Transverse colon (tissue), 4 donors: ENCODE measurements around the gene GRAMD1C.

Experiments
- POLR2A ChIP-seq: fragments of 450-650 bp; IDR thresholded peaks from one replicate; pipeline ENCODE4 v1.6.1; 2016; ENCODE audit warnings: antibody characterized with exemption, mild to moderate bottlenecking, moderate library complexity
- POLR2AphosphoS5 ChIP-seq, 3 donors: sonication (generic); formaldehyde crosslinking; IDR thresholded peaks; one replicate each; pipeline ENCODE4 v1.6.1; 2016; ENCODE audit warnings: antibody characterized with exemption in 3 of 3
- TF ChIP-seq, protein P1 (sequence below), 5 experiments: fragments of 200-600 bp in 3 of 5; fragments of 450-650 bp in 2 of 5; sonication (generic) in 3 of 5; IDR thresholded peaks; 1 replicate in 2 of 5; 2 replicates in 3 of 5; pipeline ENCODE4 v1.5.1; 2016 to 2017; ENCODE audit warnings: antibody characterized with exemption in 5 of 5, inconsistent platforms in 3 of 5, mild to moderate bottlenecking in 2 of 5, moderate library complexity in 1 of 5

DNA sequence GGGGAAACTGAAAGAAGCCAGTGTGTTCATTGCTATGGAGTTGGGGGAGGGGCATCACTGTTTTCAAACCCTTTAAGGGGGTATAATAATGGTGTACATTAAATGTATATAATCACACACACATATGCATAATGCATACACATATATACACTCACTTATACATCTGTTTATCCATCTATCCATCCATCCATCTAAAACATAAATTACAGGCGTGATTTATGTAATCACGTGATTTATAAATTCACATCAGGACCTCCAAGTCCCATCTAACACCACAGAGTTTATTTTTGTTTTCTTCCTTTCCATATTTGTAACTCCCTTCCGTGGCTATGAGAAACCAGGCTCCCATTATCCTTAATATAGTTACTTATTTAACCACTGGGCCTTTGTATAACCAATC lies 39.8 kb downstream of the GRAMD1C start:
- TF ChIP-seq, protein P1, sequence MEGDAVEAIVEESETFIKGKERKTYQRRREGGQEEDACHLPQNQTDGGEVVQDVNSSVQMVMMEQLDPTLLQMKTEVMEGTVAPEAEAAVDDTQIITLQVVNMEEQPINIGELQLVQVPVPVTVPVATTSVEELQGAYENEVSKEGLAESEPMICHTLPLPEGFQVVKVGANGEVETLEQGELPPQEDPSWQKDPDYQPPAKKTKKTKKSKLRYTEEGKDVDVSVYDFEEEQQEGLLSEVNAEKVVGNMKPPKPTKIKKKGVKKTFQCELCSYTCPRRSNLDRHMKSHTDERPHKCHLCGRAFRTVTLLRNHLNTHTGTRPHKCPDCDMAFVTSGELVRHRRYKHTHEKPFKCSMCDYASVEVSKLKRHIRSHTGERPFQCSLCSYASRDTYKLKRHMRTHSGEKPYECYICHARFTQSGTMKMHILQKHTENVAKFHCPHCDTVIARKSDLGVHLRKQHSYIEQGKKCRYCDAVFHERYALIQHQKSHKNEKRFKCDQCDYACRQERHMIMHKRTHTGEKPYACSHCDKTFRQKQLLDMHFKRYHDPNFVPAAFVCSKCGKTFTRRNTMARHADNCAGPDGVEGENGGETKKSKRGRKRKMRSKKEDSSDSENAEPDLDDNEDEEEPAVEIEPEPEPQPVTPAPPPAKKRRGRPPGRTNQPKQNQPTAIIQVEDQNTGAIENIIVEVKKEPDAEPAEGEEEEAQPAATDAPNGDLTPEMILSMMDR (IDR thresholded peaks at IDR 0.05) = no peak
- TF ChIP-seq POLR2A = no peak
- TF ChIP-seq POLR2AphosphoS5 (IDR thresholded peaks at IDR 0.05) = no peak
